IMR-90 (cell line): Measurements from ENCODE around the gene MEP1B. TPM values are rescaled to one million over a fixed set of nuclear protein-coding genes. Genes with fewer than 3 reads are reported as not detected.

Experiments used
- ATAC-seq: fragments of 200-7000 bp; cut with Tn5 transposase; 2 replicates; pipeline ENCODE4 v1.9.1; 2020; ENCODE audit warnings: low read depth, mild to moderate bottlenecking, moderate library complexity
- BruUV-seq: library from RNA; stranded (reverse); fragments of 400-500 nt; replicated peaks from 2 replicates; lab custom pipeline; 2021; lab: Mats Ljungman, UMichigan
- CTCF ChIA-PET: fragments of 300-600 bp; formaldehyde crosslinking; extraction: SDS; loops from one replicate; lab custom pipeline; 2021; ENCODE audit warnings: antibody characterized with exemption; lab: Yijun Ruan, JAX
- POLR2A ChIA-PET: fragments of 300-600 bp; sonication (Branson Sonifier 250); formaldehyde crosslinking; loops from one replicate; lab custom pipeline; 2022; ENCODE audit warnings: antibody characterized with exemption; ENCODE audit not compliant: unreplicated experiment; lab: Charles Lee
- DNase-seq: peaks from one replicate; pipeline ENCODE4 v3.0.0; 2013
- H2AFZ ChIP-seq: replicated peaks from 2 replicates; pipeline ENCODE3; 2013; ENCODE audit warnings: low read length, mild to moderate bottlenecking; ENCODE audit not compliant: poor library complexity
- H2AK5ac ChIP-seq: 2 replicates; pipeline ENCODE4 v1.6.1; 2013; ENCODE audit warnings: low read depth, low read length, inconsistent platforms
- H2AK9ac ChIP-seq: replicated peaks from 2 replicates; pipeline ENCODE3; 2013; ENCODE audit warnings: mild to moderate bottlenecking, low read depth, low read length, moderate library complexity; ENCODE audit not compliant: poor library complexity
- H2BK120ac ChIP-seq: 2 replicates; pipeline ENCODE4 v1.6.1; 2013; ENCODE audit warnings: low read depth, low read length, inconsistent platforms
- H2BK15ac ChIP-seq: 3 replicates; pipeline ENCODE4 v1.6.1; 2013; ENCODE audit warnings: low read depth, low read length, inconsistent platforms
- H2BK20ac ChIP-seq: 2 replicates; pipeline ENCODE4 v1.6.1; 2013; ENCODE audit warnings: low read depth, mild to moderate bottlenecking, inconsistent platforms, low read length, moderate library complexity
- H2BK5ac ChIP-seq: 2 replicates; pipeline ENCODE4 v1.6.1; 2013; ENCODE audit warnings: mild to moderate bottlenecking, low read depth, low read length, inconsistent platforms; ENCODE audit not compliant: poor library complexity, severe bottlenecking
- H3K14ac ChIP-seq: replicated peaks from 2 replicates; pipeline ENCODE4 v1.6.1; 2013; ENCODE audit warnings: low read depth, low read length, inconsistent platforms
- H3K18ac ChIP-seq: 2 replicates; pipeline ENCODE4 v1.6.1; 2013; ENCODE audit warnings: low read depth, low read length, control low read depth
- H3K23ac ChIP-seq: 2 replicates; pipeline ENCODE4 v1.6.1; 2013; ENCODE audit warnings: low read depth, low read length, inconsistent platforms
- H3K27ac ChIP-seq: 2 replicates; pipeline ENCODE4 v1.5.1; 2013; ENCODE audit warnings: mild to moderate bottlenecking, control low read depth, low read length; ENCODE audit not compliant: insufficient read depth
- H3K27me3 ChIP-seq: 2 replicates; pipeline ENCODE4 v1.6.1; 2013; ENCODE audit warnings: low read length; ENCODE audit not compliant: control insufficient read depth, insufficient read depth
- H3K36me3 ChIP-seq: 2 replicates; pipeline ENCODE4 v1.6.1; 2013; ENCODE audit warnings: low read length, mixed read lengths; ENCODE audit not compliant: control insufficient read depth, insufficient read depth
- H3K4ac ChIP-seq: 2 replicates; pipeline ENCODE4 v1.6.1; 2013; ENCODE audit warnings: low read depth, low read length, inconsistent platforms
- H3K4me1 ChIP-seq: 2 replicates; pipeline ENCODE4 v1.6.1; 2013; ENCODE audit warnings: low read length, mixed read lengths; ENCODE audit not compliant: control insufficient read depth, insufficient read depth
- H3K4me2 ChIP-seq: 2 replicates; pipeline ENCODE4 v1.6.1; 2013; ENCODE audit warnings: low read depth, mild to moderate bottlenecking, control low read depth, low read length, moderate library complexity
- H3K4me3 ChIP-seq: 2 replicates; pipeline ENCODE4 v1.5.1; 2013; ENCODE audit warnings: low read depth, mild to moderate bottlenecking, control low read depth, low read length, moderate library complexity; ENCODE audit not compliant: insufficient read depth
- H3K56ac ChIP-seq: 2 replicates; pipeline ENCODE4 v1.6.1; 2013; ENCODE audit warnings: low read length, inconsistent platforms; ENCODE audit not compliant: insufficient read depth; ENCODE audit errors: extremely low read depth
- H3K79me1 ChIP-seq, 2 experiments: 2 replicates each; pipeline ENCODE4 v1.6.1; 2013; ENCODE audit warnings: low read length in 2 of 2, inconsistent platforms in 1 of 2, low read depth in 1 of 2
- H3K9ac ChIP-seq: 2 replicates; pipeline ENCODE4 v1.6.1; 2013; ENCODE audit warnings: low read depth, low read length, control low read depth
- H3K9me1 ChIP-seq: 2 replicates; pipeline ENCODE4 v1.6.1; 2013; ENCODE audit warnings: low read length, inconsistent platforms; ENCODE audit not compliant: insufficient read depth
- H3K9me3 ChIP-seq: 2 replicates; pipeline ENCODE4 v1.6.1; 2013; ENCODE audit warnings: low read length; ENCODE audit not compliant: control insufficient read depth, insufficient read depth
- H4K20me1 ChIP-seq: 2 replicates; pipeline ENCODE4 v1.6.1; 2013; ENCODE audit warnings: low read length, inconsistent platforms; ENCODE audit not compliant: insufficient read depth
- H4K5ac ChIP-seq: 2 replicates; pipeline ENCODE4 v1.6.1; 2013; ENCODE audit warnings: mild to moderate bottlenecking, low read depth, low read length, control low read depth
- H4K8ac ChIP-seq, 2 experiments: 2 replicates each; pipeline ENCODE4 v1.6.1; 2013; ENCODE audit warnings: low read depth in 2 of 2, low read length in 2 of 2, control low read depth in 1 of 2, inconsistent platforms in 1 of 2
- H4K91ac ChIP-seq: 2 replicates; pipeline ENCODE4 v1.6.1; 2013; ENCODE audit warnings: low read depth, low read length, inconsistent platforms; ENCODE audit not compliant: insufficient read depth
- BHLHE40 ChIP-seq: fragments of 150-350 bp; IDR thresholded peaks from 2 replicates; pipeline ENCODE4 v1.6.1; 2016; ENCODE audit warnings: mild to moderate bottlenecking, low read depth, low read length
- CEBPB ChIP-seq: IDR thresholded peaks from 2 replicates; pipeline ENCODE4 v1.6.1; 2012; ENCODE audit warnings: low read depth, low read length, improper control_type of control experiment
- CHD1 ChIP-seq: IDR thresholded peaks from 2 replicates; pipeline ENCODE4 v1.6.1; 2012; ENCODE audit warnings: low read depth, low read length, improper control_type of control experiment
- CTCF ChIP-seq: conservative IDR thresholded peaks from 2 replicates; pipeline ENCODE4 v1.5.1; 2012; ENCODE audit warnings: mild to moderate bottlenecking, low read depth, low read length, improper control_type of control experiment
- ELK1 ChIP-seq: fragments of 150-350 bp; IDR thresholded peaks from 2 replicates; pipeline ENCODE4 v1.6.1; 2016; ENCODE audit warnings: low read depth, mild to moderate bottlenecking, low read length, moderate library complexity, borderline replicate concordance
- FOS ChIP-seq: fragments of 150-350 bp; IDR thresholded peaks from 2 replicates; pipeline ENCODE4 v1.6.1; 2016; ENCODE audit warnings: low read depth, low read length
- MAFK ChIP-seq: IDR thresholded peaks from 2 replicates; pipeline ENCODE4 v1.6.1; 2012; ENCODE audit warnings: low read depth, low read length, improper control_type of control experiment
- MXI1 ChIP-seq: IDR thresholded peaks from 2 replicates; pipeline ENCODE4 v1.6.1; 2012; ENCODE audit warnings: low read depth, mild to moderate bottlenecking, low read length, moderate library complexity, borderline replicate concordance
- POLR2A ChIP-seq: IDR thresholded peaks from 2 replicates; pipeline ENCODE4 v1.6.1; 2012; ENCODE audit warnings: mild to moderate bottlenecking, low read depth, low read length
- RAD21 ChIP-seq: IDR thresholded peaks from 2 replicates; pipeline ENCODE4 v1.6.1; 2012; ENCODE audit warnings: low read length, improper control_type of control experiment
- RCOR1 ChIP-seq: IDR thresholded peaks from 2 replicates; pipeline ENCODE4 v1.6.1; 2012; ENCODE audit warnings: mild to moderate bottlenecking, low read length, improper control_type of control experiment; ENCODE audit not compliant: insufficient replicate concordance
- RFX5 ChIP-seq: IDR thresholded peaks from 2 replicates; pipeline ENCODE4 v1.8.0; 2012; ENCODE audit warnings: low read depth, mild to moderate bottlenecking, low read length, moderate library complexity
- SMC3 ChIP-seq: fragments of 150-350 bp; IDR thresholded peaks from 2 replicates; pipeline ENCODE4 v1.6.1; 2016; ENCODE audit warnings: low read depth, mild to moderate bottlenecking, antibody characterized with exemption, low read length, moderate library complexity
- USF2 ChIP-seq: fragments of 150-350 bp; IDR thresholded peaks from 2 replicates; pipeline ENCODE4 v1.6.1; 2017; ENCODE audit warnings: mild to moderate bottlenecking, antibody characterized with exemption, low read length, low read depth
- WGBS, 2 experiments: methylation state at CpG; one replicate each; pipeline versions ENCODE4 v1.1.5 to v1.1.7; 2013; ENCODE audit warnings: missing lambda C conversion rate in 2 of 2; ENCODE audit not compliant: insufficient read length in 1 of 2; ENCODE audit errors: extremely low coverage in 2 of 2; 5-methylcytosine and 5-hydroxymethylcytosine counted together
- dilution Hi-C: fragments of 300-500 bp; cut with HindIII; formaldehyde crosslinking; loops from one replicate; pipeline ENCODE4 v1.14.3; 2018; ENCODE audit warnings: low sequenced_read_pairs; ENCODE audit not compliant: unreplicated experiment
- in situ Hi-C: fragments of 300-500 bp; cut with MboI; formaldehyde crosslinking; loops from 3 replicates; pipeline ENCODE4 v1.14.3; 2019; ENCODE audit warnings: low sequenced_read_pairs, inconsistent platforms, mixed read lengths
- intact Hi-C: fragments of 100-400 bp; cut with micrococcal nuclease; formaldehyde crosslinking; loops from 2 replicates; pipeline ENCODE4 v1.10.0; 2022
- polyA plus RNA-seq, 3 experiments: library from polyadenylated mRNA; depleted of rRNA; stranded (reverse); fragments of >200 nt; gene quantifications; 2 replicates each; pipeline ENCODE4 v1.2.3, GENCODE V29; 2012; ENCODE audit warnings: low replicate concordance in 1 of 3
- total RNA-seq: library from RNA; depleted of rRNA; stranded (reverse); fragments of >200 nt; gene quantifications from 2 replicates; pipeline ENCODE4 v1.2.3, GENCODE V29; 2012

The MEP1B gene
- total and polyA plus RNA-seq, 2 of the 4 experiments (the other 2 are of a cell fraction) = not detected

- no CpG with 5 or more reads among the region's 2 CpGs for WGBS, 2 experiments
- DNase-seq (no peak), ATAC-seq (no peak)
- Histone ChIP-seq H3K27me3 (no peaks in the 10 kb centered on the region), H3K23ac (no peak overlapping the region), H3K56ac (no peak overlapping the region), H3K36me3 (no peaks in the 10 kb centered on the region), H4K91ac (no peak overlapping the region), H3K4me3 (no peak overlapping the region), H3K4me2 (no peak overlapping the region), H3K14ac (no peak overlapping the region), H3K79me1 (no peaks in the 10 kb centered on the region), H2BK120ac (no peak overlapping the region), H4K20me1 (no peaks in the 10 kb centered on the region), H2BK20ac (no peak overlapping the region), H4K8ac (no peak overlapping the region), H2BK15ac (no peak overlapping the region), H3K4ac (no peak overlapping the region), H3K9me1 (no peaks in the 10 kb centered on the region), H4K5ac (no peak overlapping the region), H2AK5ac (no peak overlapping the region), H3K9me3 (no peaks in the 10 kb centered on the region), H3K27ac (no peak overlapping the region), H3K9ac (no peak overlapping the region), H2AFZ (no peak overlapping the region), H3K18ac (no peak overlapping the region), H3K4me1 (no peaks in the 10 kb centered on the region), H2BK5ac (no peak overlapping the region), H2AK9ac (no peak overlapping the region)
- POLR2A ChIA-PET = no interaction called here
- no TSS peak for BruUV-seq
- TF ChIP-seq POLR2A (no peak), CEBPB (no peak), USF2 (no peak), MAFK (no peak), FOS (no peak), ELK1 (no peak), SMC3 (no peak), CTCF (no peak), CHD1 (no peak), MXI1 (no peak), RAD21 (no peak), BHLHE40 (no peak), RCOR1 (no peak), RFX5 (no peak)
- intact Hi-C loops = no loop called here
- CTCF ChIA-PET = no interaction called here
- dilution Hi-C loops = no loop called here
- in situ Hi-C loops = no loop called here
These were observed 26.6 kb downstream of the MEP1B start for GRCh38 chr18:32216390-32216789.
